Mucosa of descending colon (tissue), 3 donors: ENCODE data around the gene CBR3. TPM values are rescaled to one million over a fixed set of nuclear protein-coding genes. Genes with fewer than 3 reads are reported as not detected.
A peak's percentile ranks its signal among the peaks of the same experiment; 100 is the strongest.

Experiments
- ATAC-seq: fragments of 200-7000 bp; cut with Tn5 transposase; one replicate; pipeline ENCODE4 v1.9.1; 2020; ENCODE audit warnings: mild to moderate bottlenecking, moderate library complexity
- DNase-seq, 3 donors: peaks; one replicate each; pipeline ENCODE4 v3.0.0-alpha.2; 2020
- H3K36me3 ChIP-seq: fragments of 200-600 bp; one replicate; pipeline ENCODE4 v1.8.0; 2021; ENCODE audit warnings: low read depth, mild to moderate bottlenecking
- H3K4me1 ChIP-seq: fragments of 200-600 bp; one replicate; pipeline ENCODE4 v1.8.0; 2021; ENCODE audit warnings: low read depth, mild to moderate bottlenecking
- H3K4me3 ChIP-seq: fragments of 200-600 bp; one replicate; pipeline ENCODE4 v1.8.0; 2021; ENCODE audit warnings: mild to moderate bottlenecking
- H3K9me3 ChIP-seq: fragments of 200-600 bp; one replicate; pipeline ENCODE4 v1.8.0; 2021; ENCODE audit warnings: mild to moderate bottlenecking
- CTCF ChIP-seq: fragments of 200-600 bp; IDR thresholded peaks from one replicate; pipeline ENCODE4 v1.8.0; 2022; ENCODE audit warnings: antibody characterized with exemption, mild to moderate bottlenecking
- intact Hi-C, 2 donors: fragments of 100-400 bp; cut with DNase I in 1 of 2; cut with micrococcal nuclease in 1 of 2; formaldehyde crosslinking; loops; one replicate each; pipeline versions ENCODE4 v1.11.0 to v1.11.1; 2022; cut with DNase I, micrococcal nuclease
- long read RNA-seq, 2 donors: library from polyadenylated mRNA; unstranded; transcript quantifications; one replicate each; pipeline ENCODE4 v2.0.0, GENCODE V29; 2019 to 2021
- total RNA-seq, 3 donors: library from RNA; stranded (reverse); fragmentation: NEBNext Ultra II Directional in 2 of 3; extraction: Animal tissue kit (Norgen Biotek cat#: 25700) in 2 of 3; gene quantifications; one replicate each; pipeline versions ENCODE4 v1.2.1 to v1.2.4, GENCODE V29; 2021 to 2023
- donor health status: DM: no; HTN: no; CAD: no; lungs with moderate emphysema.
- donor health status: DM: no; HTN: no; CAD: no.
- donor health status: DM: no; HTN: yes; CAD: no.

Gene CBR3
- 1 to 10 TPM in 2 of 3 donors, under 1 TPM in 1; 0.75 to 5.0 (median 4.1) TPM for total RNA-seq
- long read RNA-seq, donor 1, transcript CBR3-201 (3 exons, 1,169 nt): major isoform, 7 of 8 reads
- long read RNA-seq, donor 1, partial matches to known transcripts: 0 of 8 reads
- long read RNA-seq, donor 1, other reads (novel, unspliced or antisense): 1 of 8 reads
- long read RNA-seq, donor 2, partial matches to known transcripts: 0 of 3 reads
- long read RNA-seq, donor 2, other reads (novel, unspliced or antisense): 0 of 3 reads

GRCh38 chr21:36134803-36135390, at the start of gene CBR3:
TSS of gene CBR3 (plus strand) at chr21:36135079. CDS start at chr21:36135193, 114 bp downstream.
- DNase-seq (peak; percentile 54 to 77 (median 69)), ATAC-seq (peak; percentile 40)
- Histone ChIP-seq H3K4me1 (peaks cover 21% of the 10 kb centered on the region), H3K36me3 (no peaks in the 10 kb centered on the region), H3K4me3 (peak within 1 kb of the TSS; percentile 4), H3K9me3 (no peaks in the 10 kb centered on the region)
- intact Hi-C loops: no loop called here
- TF ChIP-seq CTCF: no peak

- Histone ChIP-seq H3K9me3 (no peaks in the 10 kb centered on the region), H3K4me3 (no peak overlapping the region), H3K4me1 (no peaks in the 10 kb centered on the region), H3K36me3 (no peaks in the 10 kb centered on the region)
- intact Hi-C loops: no loop called here
- TF ChIP-seq CTCF: no peak
- no peak for DNase-seq
- no peak for ATAC-seq
Measured at GRCh38 chr21:36087362-36088138, 47.3 kb upstream of the CBR3 start.

DNA sequence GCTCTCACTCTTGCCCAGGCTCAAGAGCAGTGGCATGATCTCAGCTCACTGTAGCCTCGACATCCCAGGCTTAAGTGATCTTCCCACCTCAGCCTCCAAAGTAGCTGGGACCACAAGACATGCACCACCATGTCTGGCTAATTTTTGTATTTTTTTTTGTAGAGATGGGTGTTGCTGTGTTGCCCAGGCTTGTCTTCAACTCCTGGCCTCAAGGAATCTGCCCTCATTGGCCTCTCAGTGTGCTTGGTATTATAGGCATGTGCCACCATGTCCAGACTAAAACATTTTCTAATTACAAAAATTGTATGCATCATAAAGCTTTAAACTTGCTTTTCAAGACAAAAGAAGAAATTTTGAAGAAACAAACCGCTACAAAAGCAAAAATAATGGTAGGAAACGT, 44.9 kb upstream of the CBR3 start:
- TF ChIP-seq CTCF: no peak
- ATAC-seq: no peak
- Histone ChIP-seq H3K4me1 (no peaks in the 10 kb centered on the region), H3K4me3 (no peak overlapping the region), H3K9me3 (peaks cover 7% of the 10 kb centered on the region), H3K36me3 (no peaks in the 10 kb centered on the region)
- intact Hi-C loops: no loop called here
- no peak for DNase-seq

DNA sequence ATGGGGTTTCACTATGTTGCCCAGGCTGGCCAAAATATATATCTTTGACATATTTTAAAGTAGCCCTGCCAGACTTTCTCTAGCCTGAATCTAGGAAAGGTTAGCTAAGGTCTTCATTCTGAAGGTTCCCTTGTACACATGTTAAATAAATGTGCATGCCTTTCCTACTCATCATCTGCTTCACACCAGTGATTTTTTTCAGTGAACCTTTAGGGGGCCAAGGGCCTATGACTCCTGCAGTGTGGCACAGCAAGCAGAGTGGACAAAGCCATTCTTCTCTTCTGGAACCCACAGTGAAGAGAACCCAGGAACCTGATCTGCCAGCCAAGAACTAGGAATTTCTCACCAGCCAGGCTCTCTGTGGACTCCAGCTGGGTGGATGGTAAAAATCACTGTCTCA, 42.2 kb upstream of the CBR3 start:
- TF ChIP-seq CTCF: no peak
- DNase-seq: no peak

GRCh38 chr21:36093512-36093911, 41.4 kb upstream of the CBR3 start:
- no peak for ATAC-seq

More for the DNA sequence above, 42.2 kb upstream of the CBR3 start:
- intact Hi-C loops: no loop called here
- ATAC-seq: no peak
- Histone ChIP-seq H3K36me3 (no peaks in the 10 kb centered on the region), H3K4me3 (no peak overlapping the region), H3K4me1 (no peaks in the 10 kb centered on the region), H3K9me3 (peaks cover 7% of the 10 kb centered on the region)

More at GRCh38 chr21:36093512-36093911, 41.4 kb upstream of the CBR3 start:
- no peak for DNase-seq
- TF ChIP-seq CTCF: no peak
- Histone ChIP-seq H3K4me1 (no peaks in the 10 kb centered on the region), H3K4me3 (no peak overlapping the region), H3K36me3 (no peaks in the 10 kb centered on the region), H3K9me3 (peaks cover 7% of the 10 kb centered on the region)
- intact Hi-C loops: no loop called here
